ENCODE results near the gene ZSCAN30. TPM values are rescaled to one million over a fixed set of nuclear protein-coding genes. Genes with fewer than 3 reads are reported as not detected.

The ZSCAN30 gene
- total RNA-seq, 1 donor from 2014 or later: 17.3 TPM

- Mint-ChIP-seq H3K27ac (no peak overlapping the region), H3K4me3 (no peak overlapping the region), H3K4me1 (ENCODE audit: unreplicated experiment) (no peaks in the 10 kb centered on the region), H3K36me3 (peaks cover 35% of the 10 kb centered on the region), H3K27me3 (no peaks in the 10 kb centered on the region), H3K9me3 (peaks cover 10% of the 10 kb centered on the region)
- no peak for DNase-seq (ENCODE audit: extremely low spot score, unreplicated experiment)
- no peak for TF ChIP-seq CTCF (conservative IDR thresholded peaks at IDR 0.05)
Observed at GRCh38 chr18:35278969-35279368, 11.1 kb downstream of the ZSCAN30 start.

GRCh38 chr18:35278085-35278484 lies 11.9 kb downstream of the ZSCAN30 start:
- H3K27ac Mint-ChIP-seq: no peak overlapping the region
- H3K36me3 Mint-ChIP-seq: peaks cover 37% of the 10 kb centered on the region
- TF ChIP-seq CTCF (conservative IDR thresholded peaks at IDR 0.05): no peak
- no peak for DNase-seq (ENCODE audit: extremely low spot score, unreplicated experiment)
- H3K4me1 Mint-ChIP-seq (ENCODE audit: unreplicated experiment): no peaks in the 10 kb centered on the region
- H3K27me3 Mint-ChIP-seq: no peaks in the 10 kb centered on the region
- H3K9me3 Mint-ChIP-seq: peaks cover 14% of the 10 kb centered on the region
- no peak overlapping the region for H3K4me3 Mint-ChIP-seq

- peaks cover 17% of the 10 kb centered on the region for H3K9me3 Mint-ChIP-seq
- H3K4me1 Mint-ChIP-seq (ENCODE audit: unreplicated experiment): no peaks in the 10 kb centered on the region
- peaks cover 35% of the 10 kb centered on the region for H3K36me3 Mint-ChIP-seq
- no peak overlapping the region for H3K27ac Mint-ChIP-seq
- no peak for DNase-seq (ENCODE audit: extremely low spot score, unreplicated experiment)
- H3K4me3 Mint-ChIP-seq: no peak overlapping the region
- no peaks in the 10 kb centered on the region for H3K27me3 Mint-ChIP-seq
- TF ChIP-seq CTCF (conservative IDR thresholded peaks at IDR 0.05): no peak
Observed at GRCh38 chr18:35277633-35278032, 12.4 kb downstream of the ZSCAN30 start.

- H3K27me3 Mint-ChIP-seq: no peaks in the 10 kb centered on the region
- no peak overlapping the region for H3K27ac Mint-ChIP-seq
- DNase-seq (ENCODE audit: extremely low spot score, unreplicated experiment): no peak
- TF ChIP-seq CTCF (conservative IDR thresholded peaks at IDR 0.05): no peak
- no peaks in the 10 kb centered on the region for H3K4me1 Mint-ChIP-seq (ENCODE audit: unreplicated experiment)
- H3K9me3 Mint-ChIP-seq: peaks cover 17% of the 10 kb centered on the region
- no peak overlapping the region for H3K4me3 Mint-ChIP-seq
- peaks cover 25% of the 10 kb centered on the region for H3K36me3 Mint-ChIP-seq
Observed at GRCh38 chr18:35276267-35276666, 13.8 kb downstream of the ZSCAN30 start.

GRCh38 chr18:35271656-35272055 lies 18.4 kb downstream of the ZSCAN30 start:
- Mint-ChIP-seq H3K4me1 (ENCODE audit: unreplicated experiment) (no peaks in the 10 kb centered on the region), H3K4me3 (no peak overlapping the region), H3K27me3 (no peaks in the 10 kb centered on the region), H3K9me3 (peaks cover 19% of the 10 kb centered on the region), H3K27ac (no peak overlapping the region), H3K36me3 (peaks cover 28% of the 10 kb centered on the region)
- no peak for DNase-seq (ENCODE audit: extremely low spot score, unreplicated experiment)
- TF ChIP-seq CTCF (conservative IDR thresholded peaks at IDR 0.05): no peak

GRCh38 chr18:35268821-35269220 lies 21.2 kb downstream of the ZSCAN30 start:
- H3K4me1 Mint-ChIP-seq (ENCODE audit: unreplicated experiment): no peaks in the 10 kb centered on the region
- no peak for DNase-seq (ENCODE audit: extremely low spot score, unreplicated experiment)
- H3K27me3 Mint-ChIP-seq: no peaks in the 10 kb centered on the region
- TF ChIP-seq CTCF (conservative IDR thresholded peaks at IDR 0.05): no peak
- H3K36me3 Mint-ChIP-seq: peaks cover 37% of the 10 kb centered on the region
- H3K9me3 Mint-ChIP-seq: peaks cover 19% of the 10 kb centered on the region
- H3K27ac Mint-ChIP-seq: no peak overlapping the region
- no peak overlapping the region for H3K4me3 Mint-ChIP-seq
